Body of pancreas (tissue), 4 donors: ENCODE results near the gene F2. TPM values are rescaled to one million over a fixed set of nuclear protein-coding genes. Genes with fewer than 3 reads are reported as not detected.
"Not testable (repeated sequence)": the region's sequence is repeated elsewhere in the genome, so short reads cannot be mapped to it uniquely, and the experiment has no call there.

Experiments used
- ATAC-seq: fragments of 150-250 bp; one replicate; pipeline ENCODE4 v1.9.1; 2016
- DNase-seq, 4 donors: peaks; one replicate each; pipeline ENCODE4 v3.0.0-alpha.2; 2019
- H3K27ac ChIP-seq, 4 donors: fragments of 200-600 bp; sonication (generic); 1 replicate in 3 of 4; 2 replicates in 1 of 4; pipeline versions ENCODE4 v1.5.1 to v1.6.1; 2016 to 2019; ENCODE audit warnings: mild to moderate bottlenecking in 1 of 4, mixed read lengths in 1 of 4, moderate library complexity in 1 of 4
- H3K27me3 ChIP-seq, 2 donors: fragments of 200-600 bp; sonication (generic); one replicate each; pipeline ENCODE4 v1.6.0; 2016; ENCODE audit warnings: mild to moderate bottlenecking in 1 of 2
- H3K36me3 ChIP-seq, 2 donors: fragments of 200-600 bp; sonication (generic); replicated peaks in 1 of 2; 2 replicates each; pipeline ENCODE4 v1.5.1; 2016; ENCODE audit warnings: low read depth in 2 of 2; ENCODE audit not compliant: insufficient read depth in 1 of 2
- H3K4me1 ChIP-seq: fragments of 200-600 bp; sonication (generic); one replicate; pipeline ENCODE4 v1.6.0; 2016
- H3K4me3 ChIP-seq, 2 donors: fragments of 200-600 bp; sonication (generic); 1 replicate in 1 of 2; 2 replicates in 1 of 2; pipeline ENCODE4 v1.5.1; 2016 to 2019
- H3K9me3 ChIP-seq, 3 donors: fragments of 200-600 bp; sonication (generic); 1 replicate in 2 of 3; 2 replicates in 1 of 3; pipeline ENCODE4 v1.5.1; 2016
- POLR2A ChIP-seq, 3 donors: fragments of 450-650 bp; IDR thresholded peaks; one replicate each; pipeline ENCODE4 v1.6.1; 2016; ENCODE audit warnings: antibody characterized with exemption in 3 of 3, mild to moderate bottlenecking in 2 of 3
- WGBS, 2 donors: methylation state at CpG; one replicate each; pipeline ENCODE4 v1.1.5; 2017; 5-methylcytosine and 5-hydroxymethylcytosine counted together
- intact Hi-C: fragments of 100-400 bp; cut with DNase I; formaldehyde crosslinking; loops from one replicate; pipeline ENCODE4 v1.15.1; 2023
- total RNA-seq, 2 donors: library from RNA; depleted of rRNA; stranded (reverse); fragments of >200 nt; gene quantifications; one replicate each; pipeline ENCODE4 v1.1.0, GENCODE V29; 2016
- TF ChIP-seq, protein P1 (sequence below), 7 experiments: fragments of 450-650 bp in 4 of 7; fragments of 200-600 bp in 3 of 7; sonication (generic) in 3 of 7; IDR thresholded peaks; one replicate each; pipeline ENCODE4 v1.5.1; 2016 to 2019; ENCODE audit warnings: antibody characterized with exemption in 7 of 7

Gene F2
- total RNA-seq = not detected

DNA sequence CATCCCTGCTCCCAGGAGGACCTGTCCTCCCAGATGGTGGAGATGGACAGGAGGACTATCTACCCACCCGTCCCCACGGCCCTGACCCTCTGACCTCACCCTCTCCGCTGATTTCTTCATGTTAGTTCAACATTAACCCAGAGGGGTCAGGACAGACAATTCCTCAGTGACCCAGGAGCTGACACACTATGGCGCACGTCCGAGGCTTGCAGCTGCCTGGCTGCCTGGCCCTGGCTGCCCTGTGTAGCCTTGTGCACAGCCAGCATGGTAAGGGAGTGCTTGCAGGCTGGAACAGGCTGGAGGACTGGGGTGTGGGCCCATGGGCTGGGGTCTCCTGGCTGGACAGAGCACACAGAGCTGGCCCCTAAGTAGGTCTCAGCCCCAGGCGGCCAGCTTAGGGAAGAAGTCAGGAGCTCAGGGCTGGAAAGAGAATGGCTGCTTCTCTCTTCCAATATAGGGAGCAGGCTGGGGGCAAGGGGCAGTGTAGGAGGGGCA lies at the start of gene F2:
Gene F2, plus strand, starts transcription at position 166 of the 495 bp plus-strand sequence. Its CDS starts 23 bp downstream, at position 189.
- 49% methylated on average over 3 to 7 of the region's 7 CpGs for WGBS, 2 donors
- DNase-seq (no peak), ATAC-seq (no peak)
- Histone ChIP-seq H3K4me1 (peaks cover 9% of the 10 kb centered on the region), H3K9me3 (no peaks in the 10 kb centered on the region), H3K27me3 (no peaks in the 10 kb centered on the region), H3K36me3 (no peaks in the 10 kb centered on the region), H3K4me3 (no peak within 1 kb of the TSS), H3K27ac (no peak within 1 kb of the TSS)
- intact Hi-C loops = no loop called here
- TF ChIP-seq, protein P1, sequence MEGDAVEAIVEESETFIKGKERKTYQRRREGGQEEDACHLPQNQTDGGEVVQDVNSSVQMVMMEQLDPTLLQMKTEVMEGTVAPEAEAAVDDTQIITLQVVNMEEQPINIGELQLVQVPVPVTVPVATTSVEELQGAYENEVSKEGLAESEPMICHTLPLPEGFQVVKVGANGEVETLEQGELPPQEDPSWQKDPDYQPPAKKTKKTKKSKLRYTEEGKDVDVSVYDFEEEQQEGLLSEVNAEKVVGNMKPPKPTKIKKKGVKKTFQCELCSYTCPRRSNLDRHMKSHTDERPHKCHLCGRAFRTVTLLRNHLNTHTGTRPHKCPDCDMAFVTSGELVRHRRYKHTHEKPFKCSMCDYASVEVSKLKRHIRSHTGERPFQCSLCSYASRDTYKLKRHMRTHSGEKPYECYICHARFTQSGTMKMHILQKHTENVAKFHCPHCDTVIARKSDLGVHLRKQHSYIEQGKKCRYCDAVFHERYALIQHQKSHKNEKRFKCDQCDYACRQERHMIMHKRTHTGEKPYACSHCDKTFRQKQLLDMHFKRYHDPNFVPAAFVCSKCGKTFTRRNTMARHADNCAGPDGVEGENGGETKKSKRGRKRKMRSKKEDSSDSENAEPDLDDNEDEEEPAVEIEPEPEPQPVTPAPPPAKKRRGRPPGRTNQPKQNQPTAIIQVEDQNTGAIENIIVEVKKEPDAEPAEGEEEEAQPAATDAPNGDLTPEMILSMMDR (IDR thresholded peaks at IDR 0.05) = no peak
- no peak for TF ChIP-seq POLR2A (IDR thresholded peaks at IDR 0.05)

DNA sequence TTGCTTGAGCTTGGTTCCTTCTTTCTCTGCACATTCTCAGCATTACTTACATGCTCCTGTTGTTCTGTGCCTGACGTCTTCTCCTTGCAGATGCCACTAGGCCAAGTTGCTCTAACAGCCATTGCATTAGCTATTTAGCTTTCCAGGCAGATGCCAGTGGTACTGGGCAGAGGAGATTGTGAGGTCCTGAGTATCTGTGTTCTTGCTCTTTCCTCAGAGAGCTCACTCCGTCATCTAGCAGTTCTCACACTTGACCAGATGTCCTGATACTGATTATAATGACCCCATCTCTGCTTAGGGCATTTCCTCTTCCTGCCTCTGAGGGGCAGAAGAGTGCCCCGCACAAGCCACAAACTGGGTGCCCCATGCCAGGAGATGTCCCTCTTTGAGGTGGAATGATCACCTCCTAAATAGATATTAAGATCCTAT lies 49.3 kb upstream of the F2 start:
- H3K4me1 ChIP-seq = peaks cover 18% of the 10 kb centered on the region
- DNase-seq (no peak), ATAC-seq (no peak)
- intact Hi-C loops = no loop called here
- TF ChIP-seq, protein P1 (IDR thresholded peaks at IDR 0.05) = peak in 3 of 7 experiments; percentile 5 to 16 (median 10)
- TF ChIP-seq POLR2A (IDR thresholded peaks at IDR 0.05) = no peak
- 70 to 76% methylated on average over 3 of the region's 3 CpGs for WGBS, 2 donors
- H3K4me3 ChIP-seq = no peak overlapping the region
- H3K27ac ChIP-seq = no peak overlapping the region
- no peaks in the 10 kb centered on the region for H3K9me3 ChIP-seq
- H3K27me3 ChIP-seq = no peaks in the 10 kb centered on the region
- peaks cover 6 to 42% of the 10 kb centered on the region in 2 donors for H3K36me3 ChIP-seq

- Histone ChIP-seq H3K27ac (peak overlapping the region in 1 of 4 donors; percentile 26), H3K4me1 (peaks cover 26% of the 10 kb centered on the region), H3K36me3 (peaks cover 6 to 40% of the 10 kb centered on the region in 2 donors)
- H3K27me3 ChIP-seq, ATAC-seq, DNase-seq, H3K9me3 ChIP-seq, intact Hi-C loops, H3K4me3 ChIP-seq: not testable (repeated sequence)
- 79 to 92% methylated on average over 3 of the region's 3 CpGs for whole genome bisulfite sequencing, 2 donors
These were observed 48.5 kb upstream of the F2 start for GRCh38 chr11:46670521-46670920.

DNA sequence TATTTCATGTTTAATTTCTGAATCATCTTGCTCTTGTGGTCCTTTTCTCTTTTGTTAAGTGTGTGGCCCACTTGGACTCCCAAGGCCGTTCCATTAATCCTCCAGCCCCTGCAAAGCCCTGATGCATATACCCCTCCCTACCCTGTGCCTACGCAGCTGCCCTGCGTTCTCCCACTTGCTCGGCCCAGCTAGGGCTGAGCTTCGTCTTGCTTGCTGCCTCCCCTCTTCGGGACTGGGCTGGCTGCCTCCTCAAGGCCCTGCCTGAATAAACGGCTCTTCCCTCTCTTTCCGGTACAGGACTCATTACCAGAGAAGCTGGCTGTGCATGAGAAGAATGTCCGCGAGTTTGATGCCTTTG lies 47.1 kb upstream of the F2 start:
- TF ChIP-seq POLR2A (IDR thresholded peaks at IDR 0.05) = no peak
- TF ChIP-seq, protein P1 (IDR thresholded peaks at IDR 0.05) = no peak
- Histone ChIP-seq H3K4me1 (peaks cover 35% of the 10 kb centered on the region), H3K4me3 (no peak overlapping the region), H3K9me3 (no peaks in the 10 kb centered on the region), H3K27me3 (no peaks in the 10 kb centered on the region), H3K36me3 (peaks cover 6 to 31% of the 10 kb centered on the region in 2 donors), H3K27ac (peak overlapping the region in 2 of 4 donors; percentile 20 to 26)
- intact Hi-C loops = no loop called here
- 90 to 97% methylated on average over 9 to 10 of the region's 10 CpGs for WGBS, 2 donors
- ATAC-seq (no peak), DNase-seq (no peak)

- intact Hi-C loops = no loop called here
- TF ChIP-seq, protein P1 (IDR thresholded peaks at IDR 0.05) = no peak
- no peak for TF ChIP-seq POLR2A (IDR thresholded peaks at IDR 0.05)
- ATAC-seq = no peak
- Histone ChIP-seq H3K36me3 (peaks cover 6 to 28% of the 10 kb centered on the region in 2 donors), H3K4me3 (no peak overlapping the region), H3K27me3 (no peaks in the 10 kb centered on the region), H3K27ac (peak overlapping the region in 3 of 4 donors; percentile 26 to 83 (median 82)), H3K9me3 (no peaks in the 10 kb centered on the region), H3K4me1 (peaks cover 35% of the 10 kb centered on the region)
- 22 to 65% methylated on average over 2 to 7 of the region's 7 CpGs for WGBS, 2 donors
- no peak for DNase-seq
These were observed 46.6 kb upstream of the F2 start for GRCh38 chr11:46672381-46672839.
